Measurements from ENCODE around the gene CCDC152.

The CCDC152 gene

DNA sequence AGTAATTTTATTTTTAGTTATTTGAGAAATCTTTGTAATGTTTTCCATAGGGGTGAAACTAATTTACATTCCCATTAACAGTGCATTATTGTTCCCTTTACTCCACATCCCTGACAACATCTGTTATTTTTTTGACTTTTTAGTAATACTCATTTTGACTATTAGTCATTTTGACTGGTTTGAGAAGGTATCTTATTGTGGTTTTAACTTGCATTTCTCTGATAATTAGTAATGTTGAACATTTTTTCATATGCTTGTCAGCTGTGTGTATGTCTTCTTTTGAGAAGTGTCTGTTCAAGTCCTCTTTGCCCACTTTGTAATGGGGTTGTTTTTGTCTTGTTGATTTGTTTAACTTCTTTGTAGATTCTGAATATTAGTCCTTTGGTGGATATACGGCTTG lies 27.5 kb downstream of the CCDC152 start:
- DNase-seq = no peak

DNA sequence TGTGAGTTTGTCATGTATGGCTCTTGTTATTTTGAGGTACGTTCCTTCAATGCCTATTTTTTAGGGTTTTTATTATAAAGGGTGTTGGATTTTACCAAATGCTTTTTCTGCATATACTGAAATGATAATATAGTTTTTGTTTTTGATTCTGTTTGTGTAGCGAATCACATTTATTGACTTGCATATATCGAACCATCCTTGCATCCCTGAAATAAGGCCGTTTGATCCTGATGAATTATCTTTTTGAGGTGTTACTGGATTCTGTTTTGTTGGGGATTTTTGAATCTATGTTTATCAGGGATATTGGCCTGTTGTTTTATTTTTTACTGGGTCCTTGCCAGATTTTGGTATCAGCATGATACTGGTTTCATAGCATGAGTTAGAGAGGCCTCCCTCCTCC lies 29.1 kb downstream of the CCDC152 start:
- DNase-seq = no peak

DNA sequence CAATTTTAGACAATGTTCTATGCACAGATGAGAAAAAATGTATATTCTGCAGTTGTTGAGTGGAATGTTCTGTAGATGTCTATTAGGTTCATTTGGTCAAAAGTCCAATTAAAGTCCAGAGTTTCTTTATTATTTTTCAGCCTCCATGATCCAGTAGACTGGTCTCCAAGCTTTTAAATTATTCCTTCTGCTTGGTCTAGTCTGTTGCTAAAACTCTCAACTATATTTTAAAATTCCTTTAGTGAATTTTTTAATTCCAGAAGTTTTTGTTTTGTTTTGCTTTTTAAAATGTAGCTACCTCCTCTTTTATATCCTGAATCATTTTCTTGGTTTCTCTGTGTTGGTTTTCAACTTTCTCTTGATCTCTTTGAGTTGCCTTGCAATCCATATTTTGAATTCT lies 30.5 kb downstream of the CCDC152 start:
- no peak for DNase-seq

- no peak for DNase-seq
Observed at GRCh38 chr5:42787845-42788244, 31.2 kb downstream of the CCDC152 start.

DNA sequence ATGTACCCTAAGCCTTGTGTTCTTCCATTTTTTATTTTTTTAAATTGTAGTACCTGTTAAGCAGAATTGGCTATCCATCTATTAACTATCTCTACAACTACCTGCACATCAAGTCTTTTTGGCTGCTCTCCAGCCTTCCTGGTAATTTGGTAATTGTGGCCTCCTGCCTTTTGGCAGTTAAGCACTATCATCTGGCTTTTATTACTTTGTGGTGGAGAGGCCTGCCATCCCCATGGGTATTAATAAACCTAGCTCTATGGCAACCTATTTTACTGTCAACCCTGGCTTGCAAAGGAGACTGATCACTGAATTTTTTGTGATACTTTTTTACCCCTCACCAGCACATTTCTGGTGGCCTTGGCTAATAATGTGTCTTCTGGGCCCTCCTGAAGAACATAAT lies 34.5 kb downstream of the CCDC152 start:
- no peak for DNase-seq

DNA sequence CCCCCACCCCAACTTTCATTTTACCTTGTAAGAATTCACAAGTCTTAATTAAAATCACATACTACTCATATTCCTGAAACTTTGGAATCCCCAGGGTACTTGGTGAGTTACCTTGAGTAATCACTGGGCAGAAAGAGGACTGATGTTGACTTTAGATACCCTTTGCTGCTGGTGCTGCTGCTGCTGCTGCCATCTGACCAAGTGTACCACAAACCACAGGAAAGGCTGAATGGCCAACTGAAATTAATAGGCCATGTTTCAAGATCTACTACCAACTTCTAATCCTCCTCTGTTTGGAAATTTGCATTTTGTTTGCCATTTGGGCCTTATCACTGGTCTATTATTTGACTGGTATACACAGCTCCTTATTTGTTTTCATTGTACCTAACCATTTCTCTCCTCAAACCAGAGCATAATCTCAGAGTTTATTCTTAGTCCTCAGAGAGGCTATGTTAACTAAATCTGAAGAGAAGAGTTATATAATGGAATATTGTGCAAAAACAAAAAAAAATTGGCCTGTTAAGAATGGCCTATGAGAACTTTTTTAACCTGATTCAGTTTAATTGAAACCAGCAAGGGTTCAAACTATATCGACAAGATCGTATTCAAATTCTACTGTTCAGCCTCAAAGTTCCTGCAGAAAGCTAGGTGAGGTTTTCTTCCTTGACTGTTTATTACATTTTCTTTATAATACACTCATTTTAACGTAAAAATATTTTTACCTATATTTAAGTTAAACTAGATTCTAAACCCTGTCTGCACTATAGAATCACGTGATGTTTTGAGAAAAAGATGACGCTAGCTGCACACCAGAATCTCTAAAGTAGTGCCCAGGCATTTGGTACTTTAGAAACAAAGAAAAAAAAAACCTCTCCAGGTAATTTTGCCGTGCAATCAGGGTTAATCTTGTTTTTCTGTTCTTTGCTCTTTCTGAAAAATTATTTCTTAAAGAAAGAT lies 41.9 kb downstream of the CCDC152 start:
- no peak for DNase-seq

- no peak for DNase-seq
Observed at GRCh38 chr5:42799241-42799608, 42.6 kb downstream of the CCDC152 start.

DNA sequence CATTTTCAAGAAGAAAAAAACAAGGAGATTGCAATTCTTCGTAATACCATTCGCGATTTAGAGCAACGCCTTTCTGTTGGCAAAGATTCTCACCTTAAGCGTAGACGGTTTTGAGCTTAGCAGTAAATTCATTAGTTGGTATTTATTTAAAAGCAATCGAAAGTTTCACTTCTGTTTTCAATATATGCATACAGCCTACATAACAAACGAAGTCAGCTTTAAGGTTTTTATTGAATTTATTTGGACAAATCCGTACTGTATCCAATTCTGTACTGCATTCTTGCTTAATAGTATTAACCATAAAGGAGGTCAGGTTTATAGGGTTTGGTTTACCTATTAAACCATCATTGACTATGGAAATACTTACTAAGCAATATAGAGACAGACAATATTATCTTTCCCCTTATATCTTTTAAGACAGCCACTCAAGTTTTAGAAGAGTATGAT lies 43.1 kb downstream of the CCDC152 start:
- DNase-seq = no peak

DNA sequence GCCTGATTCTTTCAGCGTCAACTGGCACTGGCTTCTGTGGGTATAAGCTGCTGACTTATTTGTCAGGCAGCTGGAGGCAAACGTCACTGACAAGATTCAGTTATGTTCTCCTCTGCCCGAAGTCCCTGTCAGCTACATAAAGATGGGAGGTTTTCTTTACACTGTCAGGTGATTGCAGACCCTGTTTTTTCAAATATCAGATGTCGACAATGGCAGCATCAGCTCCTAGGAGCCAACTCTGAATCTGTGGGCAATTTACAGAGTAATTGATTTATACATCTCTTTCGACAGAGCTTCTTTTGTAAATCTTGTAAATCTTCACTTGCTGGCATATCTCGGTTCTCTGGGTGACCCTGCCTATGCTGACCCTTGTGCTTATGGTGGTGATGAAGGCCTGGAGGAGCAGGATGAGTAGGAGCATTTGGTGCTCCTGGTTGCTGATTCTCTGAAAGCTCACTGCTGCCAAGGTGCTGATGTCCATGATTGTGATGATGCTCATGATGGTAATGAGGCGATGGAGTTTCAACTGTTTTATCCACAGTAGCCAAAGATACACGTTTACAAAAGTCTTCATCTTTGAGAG lies 44.2 kb downstream of the CCDC152 start:
- DNase-seq = no peak

DNA sequence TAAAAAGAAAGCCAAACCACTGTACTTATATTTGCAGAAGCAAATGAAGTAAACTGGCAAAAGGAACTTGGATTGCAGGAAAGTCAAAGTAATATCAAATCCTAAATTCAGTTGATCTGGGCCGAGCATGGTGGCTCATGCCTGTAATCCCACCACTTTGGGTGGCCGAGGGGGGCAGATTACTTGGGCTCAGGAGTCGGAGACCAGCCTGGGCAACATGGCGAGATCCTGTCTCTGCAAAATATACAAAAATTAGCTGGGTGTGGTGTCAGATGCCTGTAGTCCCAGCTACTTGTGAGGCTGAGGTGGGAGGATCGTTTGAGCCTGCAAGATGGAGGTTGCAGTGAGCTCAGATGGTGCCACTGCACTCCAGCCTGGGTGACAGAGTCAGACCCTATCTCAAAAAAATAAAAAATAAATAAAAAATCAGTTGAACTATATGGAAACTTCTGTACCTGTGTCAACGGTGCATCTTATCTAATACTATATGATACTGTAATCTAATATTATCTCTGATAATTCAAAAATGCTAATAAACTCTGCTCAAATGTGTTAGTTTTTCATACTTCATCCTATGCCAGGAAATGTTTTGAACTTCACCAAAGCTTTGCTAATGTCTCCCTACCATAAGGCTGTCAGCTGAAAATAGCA lies 45.0 kb downstream of the CCDC152 start:
- DNase-seq = no peak

- DNase-seq = no peak
Observed at GRCh38 chr5:42804717-42805339, 48.2 kb downstream of the CCDC152 start.

DNA sequence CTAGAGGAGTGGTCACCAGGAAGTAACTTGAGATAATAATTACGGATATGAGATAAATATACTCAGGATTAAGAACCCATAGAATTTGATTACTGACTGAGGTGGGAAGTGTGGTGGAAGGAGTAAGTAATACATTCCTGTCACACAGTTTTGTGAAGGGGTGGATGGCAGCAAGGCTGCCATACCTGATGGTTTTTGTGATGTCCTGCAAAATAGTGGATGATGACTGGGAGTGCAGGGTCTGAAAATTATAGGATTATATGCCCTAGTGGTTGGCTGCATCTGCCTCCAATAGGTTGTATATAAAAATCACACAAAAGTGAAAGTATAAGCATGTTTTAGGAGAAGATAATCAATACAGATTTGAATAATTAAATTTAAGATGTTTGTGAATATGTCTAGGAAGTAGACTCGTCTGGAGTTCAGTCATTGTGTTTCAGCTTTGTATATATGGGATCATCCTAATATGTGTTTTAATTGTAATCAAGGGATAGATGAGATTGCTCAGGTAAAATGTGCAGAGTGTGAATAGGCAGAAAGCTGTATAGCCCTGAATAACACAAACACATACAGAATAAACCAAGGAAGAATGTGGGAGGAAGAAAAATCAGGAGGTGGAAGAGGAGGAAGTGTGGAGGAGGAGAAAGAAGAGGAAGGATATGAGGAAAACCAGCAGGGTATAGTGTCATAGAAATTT lies 49.5 kb downstream of the CCDC152 start:
- no peak for DNase-seq

- no peak for DNase-seq
Observed at GRCh38 chr5:42806701-42807262, 50.2 kb downstream of the CCDC152 start.

DNA sequence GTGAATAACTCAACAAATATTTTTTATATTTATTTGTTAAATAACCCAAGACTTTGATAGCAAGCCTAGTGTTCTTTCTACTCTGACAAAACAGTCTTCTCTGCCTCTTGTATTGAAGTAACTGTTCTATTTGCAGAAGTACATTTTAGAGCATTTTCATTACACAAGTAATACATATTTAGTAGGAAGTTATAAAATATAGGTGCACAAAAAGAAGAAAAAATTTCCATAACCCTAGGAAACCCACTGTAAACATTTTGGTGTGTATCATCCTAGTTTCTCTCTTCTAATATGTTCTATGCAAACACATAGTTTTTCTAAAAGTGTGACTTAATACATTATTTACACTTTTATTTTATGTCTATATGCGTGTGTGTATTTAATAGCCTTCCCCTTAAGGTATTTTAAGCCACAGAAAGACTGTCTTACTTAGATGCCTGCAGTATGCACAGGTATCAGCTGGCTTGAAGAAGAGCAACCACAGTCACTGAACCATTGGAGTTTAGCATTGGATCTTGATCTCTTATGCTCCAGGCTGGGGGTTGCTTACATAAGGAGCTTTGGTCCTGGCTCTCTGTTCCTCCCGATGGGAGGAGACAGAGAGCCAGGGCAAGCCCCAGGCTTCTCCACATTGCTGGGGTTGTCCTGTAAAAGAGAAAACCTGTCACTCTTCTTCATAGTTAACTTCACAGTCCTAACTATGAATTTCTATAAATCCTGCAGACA lies 51.3 kb downstream of the CCDC152 start:
- no peak for DNase-seq

DNA sequence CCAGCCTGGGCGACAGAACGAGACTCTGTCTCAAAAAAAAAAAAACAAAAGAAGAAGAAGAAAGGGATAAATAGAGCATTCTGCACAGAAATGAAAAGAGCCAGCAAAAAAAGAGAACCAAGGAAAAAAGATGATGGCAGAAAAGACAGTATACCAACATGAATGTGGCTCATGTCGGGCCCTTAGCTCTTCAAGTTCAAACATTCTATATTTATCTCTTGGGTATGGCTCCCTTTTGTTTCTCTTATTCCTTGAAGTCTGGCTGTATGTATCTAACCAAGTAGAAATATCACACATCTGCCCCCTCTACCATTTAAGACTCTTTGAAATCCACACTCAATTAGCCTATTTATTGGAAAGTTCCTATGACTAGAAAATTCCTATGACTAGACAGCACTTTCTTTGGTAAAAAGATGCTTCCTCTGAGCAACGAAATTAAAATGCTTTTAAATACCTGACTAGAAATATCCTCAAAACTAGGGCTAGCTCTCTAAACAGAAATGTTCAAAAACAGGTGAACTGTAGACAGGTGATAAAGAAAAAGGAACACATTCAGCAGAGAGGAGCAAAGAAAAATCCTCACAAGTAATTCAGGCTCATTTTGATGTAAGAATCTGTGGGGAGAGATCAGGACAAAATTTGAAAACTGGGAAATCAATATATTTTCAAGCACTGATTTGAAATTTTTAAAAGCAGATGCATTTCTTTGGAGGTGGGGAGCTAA lies 52.4 kb downstream of the CCDC152 start:
- no peak for DNase-seq

GRCh38 chr5:42810834-42811590 lies 54.4 kb downstream of the CCDC152 start:
- DNase-seq = no peak

DNA sequence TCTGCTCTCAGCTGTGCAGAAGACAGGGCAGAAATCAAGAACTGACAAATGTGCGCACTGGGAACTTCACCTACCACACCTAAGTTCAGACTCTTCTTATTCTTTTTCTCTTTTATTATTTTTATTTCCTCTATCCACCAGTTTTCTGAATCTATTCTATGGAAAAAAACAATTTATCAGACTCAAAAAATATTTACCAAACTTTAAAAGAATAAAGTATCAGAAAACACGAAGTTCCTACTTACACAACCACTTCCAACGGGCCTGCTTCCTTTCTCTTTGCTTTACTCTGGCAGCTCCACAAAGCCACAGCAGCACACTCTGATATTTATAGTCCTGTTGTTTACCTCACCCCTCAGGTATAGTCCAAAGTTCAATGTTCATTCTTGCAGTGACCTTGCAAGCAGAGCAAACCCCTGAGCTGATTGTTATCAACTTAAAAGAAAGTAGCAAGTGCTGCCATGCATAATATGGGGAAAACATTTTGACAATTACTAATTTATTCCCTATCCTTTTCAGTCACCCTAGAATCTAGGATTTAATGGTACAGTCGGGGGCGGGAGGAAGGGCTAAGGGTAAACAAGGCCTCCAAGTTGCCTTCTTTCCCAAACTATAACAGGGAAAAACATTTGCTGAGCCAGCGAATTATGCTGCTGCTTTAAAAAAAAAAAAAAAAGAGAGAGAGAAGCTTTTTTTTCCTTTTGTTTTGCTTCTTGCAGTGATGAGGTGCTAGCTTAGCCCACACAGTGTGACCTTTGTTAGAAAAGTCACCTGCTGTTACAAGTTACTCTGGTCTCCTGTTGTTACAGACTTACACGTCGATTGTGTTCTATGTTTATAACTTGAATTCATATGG lies 55.2 kb downstream of the CCDC152 start, which contains the start of gene SELENOP:
SELENOP (minus strand) TSS at position 302 of the 856 bp plus-strand sequence. CDS start 3,539 bp downstream, outside the sequence.
- no peak for DNase-seq

DNA sequence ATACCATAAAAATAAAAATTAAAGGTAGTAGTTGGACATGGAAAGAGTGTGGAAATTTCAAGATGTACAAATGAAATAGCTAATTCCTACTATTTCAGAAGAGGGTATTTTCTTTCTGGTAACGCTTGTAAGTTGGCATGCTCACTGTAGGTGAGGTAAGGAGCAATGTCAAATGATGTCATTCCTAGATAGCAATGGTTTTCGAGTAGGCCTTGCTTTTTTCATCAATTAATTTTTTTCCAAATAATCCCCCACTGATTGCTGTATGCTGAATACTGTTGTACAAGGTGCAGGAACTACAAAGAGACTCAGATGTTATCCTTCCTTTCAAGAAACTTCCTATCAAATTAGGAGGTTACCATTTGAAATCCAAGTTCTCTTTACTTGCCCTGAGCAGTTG lies 56.0 kb downstream of the CCDC152 start:
- DNase-seq = no peak

- no peak for DNase-seq
Observed at GRCh38 chr5:42813533-42813932, 56.9 kb downstream of the CCDC152 start.

Measured in cerebellar nuclear complex (tissue), 1 donor.